ACC112 (cell line): ENCODE data around the gene RPL22L1.
A peak's percentile ranks its signal among the peaks of the same experiment; 100 is the strongest.

Source experiments
- H2AFZ ChIP-seq: fragments of 200-600 bp; sonication (generic); one replicate; pipeline ENCODE4 v1.6.0; 2017; ENCODE audit warnings: antibody characterized with exemption, low read length; ENCODE audit not compliant: unreplicated experiment
- H3K27ac ChIP-seq: fragments of 200-600 bp; sonication (generic); 2 replicates; pipeline ENCODE4 v1.5.1; 2014; ENCODE audit warnings: low read depth, mild to moderate bottlenecking, antibody characterized with exemption, low read length, moderate library complexity
- H3K27me3 ChIP-seq: fragments of 200-600 bp; sonication (generic); 2 replicates; pipeline ENCODE4 v1.6.1; 2014; ENCODE audit warnings: mild to moderate bottlenecking, antibody characterized with exemption, low read length, moderate library complexity, mixed read lengths; ENCODE audit not compliant: insufficient read depth
- H3K36me3 ChIP-seq: fragments of 200-600 bp; sonication (generic); 2 replicates; pipeline ENCODE4 v1.6.1; 2016; ENCODE audit warnings: mild to moderate bottlenecking, antibody characterized with exemption, low read length, moderate library complexity, mixed read lengths; ENCODE audit not compliant: insufficient read depth
- H3K4me1 ChIP-seq: fragments of 200-600 bp; sonication (generic); one replicate; pipeline ENCODE4 v1.6.1; 2016; ENCODE audit warnings: low read length, mixed read lengths; ENCODE audit not compliant: insufficient read depth, unreplicated experiment, control insufficient read depth
- H3K4me3 ChIP-seq: fragments of 200-600 bp; sonication (generic); 2 replicates; pipeline ENCODE4 v1.5.1; 2014; ENCODE audit warnings: mild to moderate bottlenecking, low read depth, low read length
- H3K79me2 ChIP-seq: fragments of 200-600 bp; sonication (generic); one replicate; pipeline ENCODE4 v1.6.0; 2016; ENCODE audit warnings: low read length; ENCODE audit not compliant: control insufficient read depth, unreplicated experiment, insufficient read depth

RPL22L1 gene

GRCh38 chr3:170862618-170863374, 7.2 kb downstream of the RPL22L1 start:
- H3K4me1 ChIP-seq: peaks cover 15% of the 10 kb centered on the region
- H3K4me3 ChIP-seq: no peak overlapping the region
- H3K27ac ChIP-seq: no peak overlapping the region
- H3K79me2 ChIP-seq: peaks cover 6% of the 10 kb centered on the region
- no peaks in the 10 kb centered on the region for H3K27me3 ChIP-seq
- peaks cover 21% of the 10 kb centered on the region for H3K36me3 ChIP-seq
- no peak overlapping the region for H2AFZ ChIP-seq

GRCh38 chr3:170858599-170858998, 11.4 kb downstream of the RPL22L1 start:
- Histone ChIP-seq H3K27me3 (no peaks in the 10 kb centered on the region), H3K27ac (no peak overlapping the region), H3K4me3 (no peak overlapping the region)

GRCh38 chr3:170852324-170852723, 17.7 kb downstream of the RPL22L1 start:
- no peaks in the 10 kb centered on the region for H3K79me2 ChIP-seq
- H3K36me3 ChIP-seq: no peaks in the 10 kb centered on the region
- H2AFZ ChIP-seq: no peak overlapping the region
- no peak overlapping the region for H3K4me3 ChIP-seq
- H3K27ac ChIP-seq: no peak overlapping the region
- no peaks in the 10 kb centered on the region for H3K4me1 ChIP-seq
- H3K27me3 ChIP-seq: no peaks in the 10 kb centered on the region

More at GRCh38 chr3:170858599-170858998, 11.4 kb downstream of the RPL22L1 start:
- Histone ChIP-seq H2AFZ (no peak overlapping the region), H3K36me3 (no peaks in the 10 kb centered on the region), H3K4me1 (peaks cover 5% of the 10 kb centered on the region), H3K79me2 (no peaks in the 10 kb centered on the region)

DNA sequence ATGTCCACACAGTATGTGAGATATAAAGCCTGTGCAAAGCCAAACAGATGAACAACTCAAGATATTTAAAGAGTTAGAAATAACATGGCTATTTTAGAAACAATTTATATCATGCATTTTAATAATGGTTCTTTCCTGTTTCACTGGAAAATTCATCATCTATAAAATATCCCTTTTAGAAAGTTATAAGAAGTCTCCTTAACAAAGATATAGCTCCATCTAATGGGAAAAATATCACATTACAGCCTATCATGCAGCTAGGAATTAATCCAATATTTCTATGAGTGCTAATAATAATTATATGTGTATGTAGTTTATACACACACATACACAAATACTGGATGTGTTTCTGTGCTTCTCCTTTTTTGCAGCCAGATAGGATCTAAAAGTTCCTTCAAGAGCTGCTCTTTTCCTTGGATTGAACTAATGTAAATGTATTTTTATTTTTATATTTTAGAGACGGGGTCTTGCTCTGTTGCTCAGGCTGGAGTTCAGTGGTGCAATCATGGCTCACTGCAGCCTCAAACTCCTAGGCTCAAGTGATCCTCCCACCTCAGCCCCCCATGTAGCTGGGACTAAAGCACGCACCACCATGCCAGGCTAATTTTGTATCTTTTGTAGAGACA, 21.6 kb downstream of the RPL22L1 start:
- no peaks in the 10 kb centered on the region for H3K79me2 ChIP-seq
- no peaks in the 10 kb centered on the region for H3K4me1 ChIP-seq
- H2AFZ ChIP-seq: peak overlapping the region; percentile 31
- no peaks in the 10 kb centered on the region for H3K36me3 ChIP-seq
- no peak overlapping the region for H3K4me3 ChIP-seq
- H3K27me3 ChIP-seq: no peaks in the 10 kb centered on the region
- no peak overlapping the region for H3K27ac ChIP-seq

DNA sequence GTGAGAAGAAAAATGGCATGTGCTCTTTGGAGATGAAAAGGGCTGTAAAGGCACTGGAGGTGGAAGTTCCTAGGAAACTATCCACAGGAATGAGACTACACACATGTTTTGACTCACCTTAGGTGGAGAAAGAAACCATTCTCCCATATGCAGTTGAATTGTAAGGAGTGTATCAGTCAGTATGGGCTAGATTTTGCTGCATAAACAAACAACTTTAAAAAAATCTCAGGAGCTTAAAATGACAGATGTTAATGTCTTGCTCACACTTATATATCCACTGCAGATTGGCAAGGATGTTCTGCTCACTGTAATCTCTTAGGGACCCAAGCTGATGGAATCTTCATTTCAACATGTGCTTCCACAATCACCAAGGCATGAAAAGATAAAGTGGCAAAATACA, 25.6 kb downstream of the RPL22L1 start:
- no peaks in the 10 kb centered on the region for H3K36me3 ChIP-seq
- peaks cover 13% of the 10 kb centered on the region for H3K4me1 ChIP-seq
- no peaks in the 10 kb centered on the region for H3K79me2 ChIP-seq
- no peak overlapping the region for H2AFZ ChIP-seq
- H3K4me3 ChIP-seq: no peak overlapping the region
- H3K27me3 ChIP-seq: no peaks in the 10 kb centered on the region
- no peak overlapping the region for H3K27ac ChIP-seq

GRCh38 chr3:170840291-170840859, 29.6 kb downstream of the RPL22L1 start:
- no peak overlapping the region for H3K27ac ChIP-seq
- no peaks in the 10 kb centered on the region for H3K79me2 ChIP-seq
- H3K4me3 ChIP-seq: no peak overlapping the region
- H3K36me3 ChIP-seq: no peaks in the 10 kb centered on the region
- H3K27me3 ChIP-seq: peaks cover 1% of the 10 kb centered on the region; the same call in 1 of the 2 replicates
- H2AFZ ChIP-seq: no peak overlapping the region
- H3K4me1 ChIP-seq: peaks cover 13% of the 10 kb centered on the region

GRCh38 chr3:170839518-170840100, 30.4 kb downstream of the RPL22L1 start:
- H3K27ac ChIP-seq: no peak overlapping the region
- H3K79me2 ChIP-seq: no peaks in the 10 kb centered on the region
- H3K36me3 ChIP-seq: no peaks in the 10 kb centered on the region
- peak overlapping the region; percentile 8 for H2AFZ ChIP-seq
- peaks cover 13% of the 10 kb centered on the region for H3K4me1 ChIP-seq
- H3K27me3 ChIP-seq: peaks cover 8% of the 10 kb centered on the region; the same call in 1 of the 2 replicates
- H3K4me3 ChIP-seq: no peak overlapping the region

DNA sequence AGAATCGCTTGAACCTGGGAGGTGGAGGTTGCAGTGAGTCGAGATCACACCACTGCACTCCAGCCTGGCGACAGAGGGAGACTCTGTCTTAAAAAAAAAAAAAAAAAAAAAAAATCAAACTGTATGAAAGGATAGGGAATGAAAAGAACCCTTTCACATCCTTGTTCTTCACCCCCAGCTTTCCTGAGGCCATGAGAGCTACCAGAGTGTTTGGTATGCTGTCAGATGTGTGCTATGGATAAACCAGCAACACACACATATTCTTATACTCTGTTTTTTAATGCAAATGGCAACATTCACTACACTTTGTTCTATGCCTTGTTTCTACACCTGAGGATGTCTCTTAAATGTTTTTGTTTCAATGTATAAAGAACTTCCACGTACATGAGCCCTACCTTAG, 33.5 kb downstream of the RPL22L1 start:
- Histone ChIP-seq H2AFZ (no peak overlapping the region), H3K27ac (no peak overlapping the region), H3K27me3 (peaks cover 8% of the 10 kb centered on the region; the same call in 1 of the 2 replicates), H3K4me1 (peaks cover 13% of the 10 kb centered on the region), H3K36me3 (no peaks in the 10 kb centered on the region), H3K4me3 (no peak overlapping the region), H3K79me2 (no peaks in the 10 kb centered on the region)

- Histone ChIP-seq H3K4me1 (peaks cover 8% of the 10 kb centered on the region), H3K79me2 (no peaks in the 10 kb centered on the region), H3K27me3 (peaks cover 8% of the 10 kb centered on the region; the same call in 1 of the 2 replicates), H3K4me3 (no peak overlapping the region), H2AFZ (no peak overlapping the region), H3K36me3 (no peaks in the 10 kb centered on the region), H3K27ac (no peak overlapping the region)
These were observed 34.7 kb downstream of the RPL22L1 start for GRCh38 chr3:170835336-170835735.

- Histone ChIP-seq H2AFZ (no peak overlapping the region), H3K79me2 (no peaks in the 10 kb centered on the region), H3K4me3 (no peak overlapping the region), H3K27me3 (peaks cover 13% of the 10 kb centered on the region; the same call in 1 of the 2 replicates), H3K4me1 (no peaks in the 10 kb centered on the region), H3K36me3 (no peaks in the 10 kb centered on the region), H3K27ac (no peak overlapping the region)
These were observed 39.4 kb downstream of the RPL22L1 start for GRCh38 chr3:170830580-170830979.
